ENCODE results near the gene DIP2B. TPM values are rescaled to one million over a fixed set of nuclear protein-coding genes. Genes with fewer than 3 reads are reported as not detected.

The DIP2B gene
- total RNA-seq, 1 donor from 2014 or later = 30.2 TPM

DNA sequence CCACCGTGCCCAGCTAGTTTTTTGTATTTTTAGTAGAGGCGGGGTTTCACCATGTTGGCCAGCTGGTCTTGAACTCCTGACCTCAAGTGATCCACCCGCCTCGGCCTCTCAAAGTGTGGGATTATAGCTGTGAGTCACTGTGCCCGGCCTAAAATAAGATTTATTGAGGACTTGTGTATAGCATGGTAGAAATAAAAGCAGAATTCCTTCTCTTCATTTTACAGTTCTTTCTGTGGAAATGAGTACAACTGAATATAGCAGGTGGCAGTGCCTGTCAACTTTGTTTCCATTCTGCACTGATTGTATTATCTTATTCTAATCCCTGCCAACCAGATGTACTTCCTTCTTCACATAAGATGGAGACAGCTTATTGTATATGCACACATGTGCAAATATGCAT lies 41.0 kb downstream of the DIP2B start:
- TF ChIP-seq, protein P1, sequence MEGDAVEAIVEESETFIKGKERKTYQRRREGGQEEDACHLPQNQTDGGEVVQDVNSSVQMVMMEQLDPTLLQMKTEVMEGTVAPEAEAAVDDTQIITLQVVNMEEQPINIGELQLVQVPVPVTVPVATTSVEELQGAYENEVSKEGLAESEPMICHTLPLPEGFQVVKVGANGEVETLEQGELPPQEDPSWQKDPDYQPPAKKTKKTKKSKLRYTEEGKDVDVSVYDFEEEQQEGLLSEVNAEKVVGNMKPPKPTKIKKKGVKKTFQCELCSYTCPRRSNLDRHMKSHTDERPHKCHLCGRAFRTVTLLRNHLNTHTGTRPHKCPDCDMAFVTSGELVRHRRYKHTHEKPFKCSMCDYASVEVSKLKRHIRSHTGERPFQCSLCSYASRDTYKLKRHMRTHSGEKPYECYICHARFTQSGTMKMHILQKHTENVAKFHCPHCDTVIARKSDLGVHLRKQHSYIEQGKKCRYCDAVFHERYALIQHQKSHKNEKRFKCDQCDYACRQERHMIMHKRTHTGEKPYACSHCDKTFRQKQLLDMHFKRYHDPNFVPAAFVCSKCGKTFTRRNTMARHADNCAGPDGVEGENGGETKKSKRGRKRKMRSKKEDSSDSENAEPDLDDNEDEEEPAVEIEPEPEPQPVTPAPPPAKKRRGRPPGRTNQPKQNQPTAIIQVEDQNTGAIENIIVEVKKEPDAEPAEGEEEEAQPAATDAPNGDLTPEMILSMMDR (IDR thresholded peaks at IDR 0.05; ENCODE audit: unreplicated experiment) = no peak
- peaks cover 18% of the 10 kb centered on the region for H3K4me1 Mint-ChIP-seq (ENCODE audit: low read depth)
- H3K36me3 Mint-ChIP-seq (ENCODE audit: insufficient read depth) = no peaks in the 10 kb centered on the region
- no peaks in the 10 kb centered on the region for H3K9me3 Mint-ChIP-seq (ENCODE audit: low read depth)
- DNase-seq (ENCODE audit: low spot score, unreplicated experiment) = no peak
- H3K27me3 Mint-ChIP-seq = no peaks in the 10 kb centered on the region
- no peak overlapping the region for H3K4me3 Mint-ChIP-seq (ENCODE audit: low read depth)
- H3K27ac Mint-ChIP-seq = peak overlapping the region; percentile 86

DNA sequence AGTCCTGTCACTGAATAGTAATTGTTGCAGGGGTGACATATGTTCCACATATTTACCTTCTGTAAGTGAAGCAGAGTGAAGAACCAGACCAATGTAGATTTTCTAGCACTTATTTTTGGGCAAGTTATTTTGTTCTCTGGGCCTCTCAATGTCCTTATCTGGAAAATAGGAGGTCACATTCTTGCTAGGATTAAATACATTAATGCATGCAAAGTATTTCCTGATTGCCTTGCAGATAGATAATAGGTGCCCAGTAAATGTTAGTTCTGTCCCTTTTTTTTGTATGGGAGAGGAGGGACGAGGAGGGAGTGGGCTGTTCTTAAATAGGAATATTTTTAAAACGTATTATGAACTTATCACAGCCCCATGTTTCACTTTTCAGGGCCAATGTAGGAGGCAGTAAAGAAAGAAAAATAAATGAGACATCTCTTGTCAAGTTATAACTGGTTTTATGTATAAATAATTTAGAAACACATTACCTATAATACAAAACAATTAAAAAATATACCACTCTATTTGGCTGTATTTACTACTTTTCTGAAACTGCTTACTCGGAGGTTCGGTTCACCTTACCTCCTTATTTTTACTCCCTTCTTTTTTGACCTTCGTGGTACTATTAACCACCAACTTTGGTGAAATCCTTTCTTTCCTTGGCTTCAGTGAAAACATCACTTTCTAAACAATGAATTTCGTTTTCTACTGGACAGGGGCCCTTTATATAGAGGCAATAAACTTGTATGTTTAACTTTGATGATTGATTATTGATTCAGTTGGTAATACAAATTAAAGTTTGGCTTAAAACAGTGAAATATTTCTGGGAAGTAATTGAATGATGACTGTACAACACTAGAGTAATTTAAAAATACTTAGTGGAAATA lies 41.9 kb downstream of the DIP2B start:
- peaks cover 1% of the 10 kb centered on the region for H3K36me3 Mint-ChIP-seq (ENCODE audit: insufficient read depth)
- peaks cover 18% of the 10 kb centered on the region for H3K4me1 Mint-ChIP-seq (ENCODE audit: low read depth)
- H3K4me3 Mint-ChIP-seq (ENCODE audit: low read depth) = no peak overlapping the region
- no peaks in the 10 kb centered on the region for H3K27me3 Mint-ChIP-seq
- peak overlapping the region; percentile 78 for H3K27ac Mint-ChIP-seq
- no peaks in the 10 kb centered on the region for H3K9me3 Mint-ChIP-seq (ENCODE audit: low read depth)
- TF ChIP-seq, protein P1 (IDR thresholded peaks at IDR 0.05; ENCODE audit: unreplicated experiment) = no peak
- DNase-seq (ENCODE audit: low spot score, unreplicated experiment) = no peak

DNA sequence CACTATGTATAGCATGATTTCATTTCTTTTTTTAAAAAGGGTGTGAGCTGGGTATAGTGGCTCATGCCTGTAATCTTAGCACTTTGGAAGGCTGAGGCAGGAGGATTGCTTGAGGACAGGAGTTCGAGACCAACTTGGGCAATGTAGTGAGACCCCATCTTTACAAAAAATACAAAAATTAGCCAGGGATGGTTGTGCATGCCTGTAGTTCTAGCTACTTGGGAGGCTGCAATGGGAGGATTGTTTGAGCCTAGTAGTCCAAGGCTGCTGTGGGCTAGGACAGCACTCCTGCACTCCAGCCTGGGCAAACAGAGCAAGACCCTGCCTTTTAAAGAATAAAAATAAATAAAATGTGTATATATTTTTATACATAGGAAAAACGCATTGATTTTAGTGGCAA lies 43.0 kb downstream of the DIP2B start:
- H3K4me1 Mint-ChIP-seq (ENCODE audit: low read depth) = peaks cover 18% of the 10 kb centered on the region
- TF ChIP-seq, protein P1 (IDR thresholded peaks at IDR 0.05; ENCODE audit: unreplicated experiment) = no peak
- peaks cover 3% of the 10 kb centered on the region for H3K36me3 Mint-ChIP-seq (ENCODE audit: insufficient read depth)
- H3K4me3 Mint-ChIP-seq (ENCODE audit: low read depth) = no peak overlapping the region
- no peaks in the 10 kb centered on the region for H3K9me3 Mint-ChIP-seq (ENCODE audit: low read depth)
- H3K27ac Mint-ChIP-seq = no peak overlapping the region
- no peak for DNase-seq (ENCODE audit: low spot score, unreplicated experiment)
- H3K27me3 Mint-ChIP-seq = no peaks in the 10 kb centered on the region

DNA sequence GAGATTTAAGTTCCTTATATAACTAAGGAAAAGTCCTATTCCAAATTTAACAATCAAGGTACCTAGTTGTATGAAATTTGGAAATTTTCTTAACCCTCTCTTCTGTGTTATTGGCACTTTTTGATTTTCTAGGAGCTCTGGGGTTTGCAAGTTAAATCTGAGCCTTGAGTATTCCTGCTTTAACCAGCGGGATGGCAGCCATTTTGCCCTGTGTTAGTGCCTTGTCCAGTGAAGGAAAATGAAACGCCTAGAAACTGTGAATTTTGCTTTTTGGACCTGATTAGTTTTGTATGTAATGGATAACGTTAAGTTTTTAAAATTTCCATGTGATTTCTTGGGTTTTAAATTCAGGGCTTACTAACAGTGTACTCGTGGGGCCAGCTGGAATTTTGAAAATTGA lies 45.1 kb downstream of the DIP2B start:
- peak overlapping the region; percentile 52 for H3K27ac Mint-ChIP-seq
- H3K36me3 Mint-ChIP-seq (ENCODE audit: insufficient read depth) = peaks cover 5% of the 10 kb centered on the region
- H3K4me1 Mint-ChIP-seq (ENCODE audit: low read depth) = peaks cover 18% of the 10 kb centered on the region
- H3K4me3 Mint-ChIP-seq (ENCODE audit: low read depth) = no peak overlapping the region
- no peaks in the 10 kb centered on the region for H3K27me3 Mint-ChIP-seq
- TF ChIP-seq, protein P1 (IDR thresholded peaks at IDR 0.05; ENCODE audit: unreplicated experiment) = no peak
- H3K9me3 Mint-ChIP-seq (ENCODE audit: low read depth) = no peaks in the 10 kb centered on the region
- DNase-seq (ENCODE audit: low spot score, unreplicated experiment) = no peak

DNA sequence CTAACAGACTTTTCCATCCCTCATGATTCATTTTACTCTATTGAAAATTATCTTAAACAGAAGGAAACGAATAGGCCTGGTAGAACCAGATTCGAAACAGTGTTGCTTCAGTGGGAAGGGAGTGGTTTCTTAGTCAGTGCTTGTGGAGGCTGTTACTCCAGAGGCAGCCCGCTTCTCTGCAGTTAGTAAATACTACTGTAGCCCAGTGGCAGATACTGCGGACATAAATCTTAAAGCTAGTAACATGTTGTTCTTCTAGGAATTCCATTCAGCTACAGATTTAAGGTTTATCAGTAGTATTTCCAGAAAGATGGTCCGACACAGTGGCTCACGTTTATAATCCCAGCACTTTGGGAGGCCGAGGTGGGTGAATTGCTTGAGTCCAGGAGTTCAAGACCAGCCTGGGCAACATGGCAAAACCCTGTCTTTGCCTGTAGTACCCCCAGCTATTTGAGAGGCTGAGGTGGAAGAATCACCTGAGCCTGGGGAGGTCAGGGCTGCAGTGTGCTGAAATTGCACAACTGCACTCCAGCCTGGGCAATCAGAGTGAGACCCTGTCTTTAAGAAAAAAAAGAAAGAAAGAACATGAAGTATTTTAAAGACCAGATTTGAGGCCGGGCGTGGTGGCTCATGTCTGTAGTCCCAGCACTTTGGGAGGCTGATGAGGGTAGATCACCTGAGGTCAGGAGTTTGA lies 45.9 kb downstream of the DIP2B start:
- Mint-ChIP-seq H3K9me3 (ENCODE audit: low read depth) (no peaks in the 10 kb centered on the region), H3K4me3 (ENCODE audit: low read depth) (no peak overlapping the region), H3K27me3 (no peaks in the 10 kb centered on the region), H3K36me3 (ENCODE audit: insufficient read depth) (peaks cover 5% of the 10 kb centered on the region), H3K4me1 (ENCODE audit: low read depth) (peaks cover 22% of the 10 kb centered on the region), H3K27ac (peak overlapping the region; percentile 52)
- DNase-seq (ENCODE audit: low spot score, unreplicated experiment) = no peak
- TF ChIP-seq, protein P1 (IDR thresholded peaks at IDR 0.05; ENCODE audit: unreplicated experiment) = no peak

All from progenitor cell of endocrine pancreas (in vitro differentiated cells).